Activated CD8-positive, alpha-beta memory T cell treated with anti-CD3 and anti-CD28 coated beads for 36 hours (primary cell): ENCODE measurements around the gene PYM1. TPM values are rescaled to one million over a fixed set of nuclear protein-coding genes. Genes with fewer than 3 reads are reported as not detected.
"Not testable (repeated sequence)": the region's sequence is repeated elsewhere in the genome, so short reads cannot be mapped to it uniquely, and the experiment has no call there.

Source experiments
- CTCF ChIA-PET: fragments of 350-600 bp; sonication (Branson Sonifier 250); formaldehyde crosslinking; loops from one replicate; lab custom pipeline; 2021; ENCODE audit warnings: antibody characterized with exemption; lab: Charles Lee
- POLR2A ChIA-PET: fragments of 350-600 bp; sonication (Branson Sonifier 250); formaldehyde crosslinking; loops from one replicate; lab custom pipeline; 2021; ENCODE audit warnings: antibody characterized with exemption; lab: Charles Lee
- total RNA-seq, 2 experiments: library from RNA; stranded (reverse); gene quantifications; one replicate each; pipeline ENCODE4 v1.2.3, GENCODE V29; 2021

PYM1 gene
- total RNA-seq, 2 experiments from 2014 or later: 34.8 to 36.2 TPM

- ChIA-PET CTCF (interaction anchor here (1.4 kb wide), 1 partner anchor 47 kb away, joined by 3 read pairs; no protein-coding TSS in a partner anchor), POLR2A (no interaction called here)
Measured at GRCh38 chr12:55877824-55878223, 49.9 kb downstream of the PYM1 start.

GRCh38 chr12:55875704-55876467, 51.8 kb downstream of the PYM1 start:
- CTCF ChIA-PET: interaction anchor here (0.7 kb wide), 1 partner anchor 20 kb away, joined by 4 read pairs; no protein-coding TSS in a partner anchor
- POLR2A ChIA-PET: no interaction called here

GRCh38 chr12:55874443-55874842, 53.3 kb downstream of the PYM1 start:
- POLR2A ChIA-PET: no interaction called here

GRCh38 chr12:55866454-55867004, 61.2 kb downstream of the PYM1 start:
- CTCF ChIA-PET: not testable (repeated sequence)
- POLR2A ChIA-PET: interaction anchor here (0.6 kb wide), 1 partner anchor 12 kb away, joined by 7 read pairs; no protein-coding TSS in a partner anchor

More at GRCh38 chr12:55874443-55874842, 53.3 kb downstream of the PYM1 start:
- CTCF ChIA-PET: no interaction called here

DNA sequence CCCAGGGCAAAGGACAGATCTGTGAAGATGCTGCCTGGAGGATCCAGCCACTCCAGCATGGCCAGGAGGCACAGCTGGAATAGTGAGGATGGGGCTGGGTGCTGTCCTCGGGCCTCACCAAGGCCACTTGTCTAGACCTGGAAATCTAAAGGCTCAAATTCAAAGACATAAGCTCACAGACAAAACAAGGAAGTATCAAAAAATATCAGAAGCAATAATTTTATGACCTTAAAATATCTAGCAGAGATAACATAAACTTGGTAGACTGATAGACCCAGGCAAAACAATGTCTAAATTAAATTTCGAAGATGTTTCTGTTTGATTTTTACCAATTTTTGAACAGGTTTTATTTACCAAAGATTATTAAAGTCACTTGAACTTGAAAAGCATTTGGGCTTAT, 62.4 kb downstream of the PYM1 start:
- ChIA-PET CTCF (no interaction called here), POLR2A (interaction anchor here (0.6 kb wide), 1 partner anchor 65 kb away, joined by 3 read pairs; no protein-coding TSS in a partner anchor)

DNA sequence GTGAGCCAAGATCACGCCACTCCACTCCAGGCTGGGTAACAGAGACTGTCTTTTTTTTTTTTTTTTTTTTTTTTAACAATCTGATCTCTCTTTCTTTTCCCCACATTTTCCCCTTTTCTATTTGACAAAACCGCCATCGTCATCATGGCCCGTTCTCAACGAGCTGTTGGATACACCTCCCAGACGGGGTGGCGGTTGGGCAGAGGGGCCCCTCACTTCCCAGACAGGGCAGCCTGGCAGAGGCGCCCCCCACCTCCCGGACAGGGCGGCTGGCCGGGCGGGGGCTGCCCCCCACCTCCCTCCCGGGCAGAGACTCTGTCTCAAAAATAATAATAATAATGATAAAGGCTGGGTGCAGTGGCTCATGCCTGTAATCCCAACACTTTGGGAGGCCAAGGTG, 64.8 kb downstream of the PYM1 start:
- CTCF ChIA-PET, POLR2A ChIA-PET: not testable (repeated sequence)

GRCh38 chr12:55862286-55862685, 65.4 kb downstream of the PYM1 start:
- ChIA-PET POLR2A (no interaction called here), CTCF (no interaction called here)

DNA sequence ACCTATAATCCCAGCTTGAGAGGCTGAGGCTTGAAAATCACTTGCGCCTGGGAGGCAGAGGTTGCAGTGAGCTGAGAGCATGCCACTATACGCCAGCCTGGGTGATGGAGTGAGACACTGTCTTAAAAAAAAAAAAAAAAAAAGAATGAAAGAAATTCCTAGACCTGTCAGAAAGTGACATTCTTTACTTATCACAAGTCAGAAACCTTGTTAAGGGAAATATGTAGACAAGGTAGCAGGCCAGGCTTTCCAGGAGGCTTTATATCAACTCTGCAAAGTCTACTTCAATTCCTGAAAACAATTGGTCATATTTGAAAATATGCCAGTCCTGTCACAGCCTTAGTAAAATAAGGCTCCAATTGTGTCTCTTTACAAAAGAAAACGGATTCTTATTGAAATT, 65.8 kb downstream of the PYM1 start:
- ChIA-PET CTCF (no interaction called here), POLR2A (no interaction called here)

DNA sequence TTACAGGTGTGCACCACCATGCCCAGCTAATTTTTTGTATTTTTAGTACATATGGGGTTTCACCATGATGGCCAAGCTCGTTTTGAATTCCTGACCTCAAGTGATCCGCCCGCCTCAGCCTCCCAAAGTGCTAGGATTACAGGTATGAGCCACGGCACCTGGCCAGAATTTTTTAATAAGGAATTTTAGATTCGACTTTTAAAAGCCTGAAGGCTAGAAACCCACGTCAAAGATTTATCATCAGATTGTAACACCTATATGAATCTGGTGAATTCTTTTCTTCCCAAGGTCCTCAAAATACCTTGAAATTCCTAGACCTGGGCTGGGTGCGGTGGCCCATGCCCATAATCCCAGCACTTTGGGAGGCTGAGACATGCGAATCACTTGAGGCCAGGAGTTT, 66.3 kb downstream of the PYM1 start:
- ChIA-PET POLR2A (no interaction called here), CTCF (no interaction called here)

GRCh38 chr12:55852740-55853139, 75.0 kb downstream of the PYM1 start:
- CTCF ChIA-PET: no interaction called here
- POLR2A ChIA-PET: no interaction called here

Other genes with a start within 250 kb of the PYM1 start
- gene ITGA7, start 220.0 kb downstream of the PYM1 start, total RNA-seq: 1 to 10 TPM; 3.6 to 4.1 TPM
- 10 to 100 TPM; 89.9 to 93.6 TPM for gene BLOC1S1, start 211.8 kb downstream of the PYM1 start, total RNA-seq
- 1 to 10 TPM; 4.9 to 5.2 TPM for gene RDH5, start 207.5 kb downstream of the PYM1 start, total RNA-seq
- gene CD63, start 198.9 kb downstream of the PYM1 start, total RNA-seq: 100 to 1,000 TPM; 190 to 193 TPM
- 10 to 100 TPM; 13.6 to 13.7 TPM for gene GDF11, start 184.8 kb downstream of the PYM1 start, total RNA-seq
- gene SARNP, start 110.2 kb downstream of the PYM1 start, total RNA-seq: 10 to 100 TPM; 92.5 to 94.3 TPM
- gene ORMDL2, start 109.9 kb downstream of the PYM1 start, total RNA-seq: 10 to 100 TPM; 39.6 to 41.0 TPM
- gene DNAJC14, start 98.3 kb downstream of the PYM1 start, total RNA-seq: 10 to 100 TPM; 37.6 to 38.9 TPM
- not detected for gene MMP19, start 85.0 kb downstream of the PYM1 start, total RNA-seq
- 100 to 1,000 TPM; 199 to 219 TPM for gene DGKA, start 3.3 kb upstream of the PYM1 start, total RNA-seq
- under 1 TPM; 0.46 to 0.50 TPM for gene PMEL, start 38.1 kb upstream of the PYM1 start, total RNA-seq
- 100 to 1,000 TPM; 124 to 133 TPM for gene CDK2, start 38.9 kb upstream of the PYM1 start, total RNA-seq
- gene RAB5B, start 46.2 kb upstream of the PYM1 start, total RNA-seq: 10 to 100 TPM; 27.5 to 32.4 TPM
- gene SUOX, start 69.4 kb upstream of the PYM1 start, total RNA-seq: 1 to 10 TPM; 2.7 TPM
- 10 to 100 TPM; 14.2 to 15.1 TPM for gene IKZF4, start 93.1 kb upstream of the PYM1 start, total RNA-seq
- gene RPS26, start 114.0 kb upstream of the PYM1 start, total RNA-seq: 10 to 100 TPM; 44.3 to 47.0 TPM
- 1 to 10 TPM in 1 of 2 experiments, under 1 TPM in 1; 0.97 to 1.1 TPM for gene ERBB3, start 152.3 kb upstream of the PYM1 start, total RNA-seq
- 100 to 1,000 TPM; 507 to 514 TPM for gene PA2G4, start 176.7 kb upstream of the PYM1 start, total RNA-seq
- gene RPL41, start 188.7 kb upstream of the PYM1 start, total RNA-seq: 1,000 to 10,000 TPM; 5,323 to 5,325 TPM
- 1 to 10 TPM; 9.8 TPM for gene ZC3H10, start 190.4 kb upstream of the PYM1 start, total RNA-seq
- gene ESYT1, start 200.4 kb upstream of the PYM1 start, total RNA-seq: 100 to 1,000 TPM; 193 to 196 TPM
- 10 to 100 TPM; 68.4 to 75.1 TPM for gene MYL6B, start 224.7 kb upstream of the PYM1 start, total RNA-seq
- 100 to 1,000 TPM; 929 to 938 TPM for gene MYL6, start 230.5 kb upstream of the PYM1 start, total RNA-seq